GM18907 (cell line): Measurements from ENCODE around the gene LAMP5.

Source experiments
- ATAC-seq: cut with Tn5 transposase; IDR thresholded peaks from one replicate; pipeline ENCODE4 v1.9.1; 2021; ENCODE audit warnings: mild to moderate bottlenecking, moderate library complexity; ENCODE audit not compliant: unreplicated experiment

LAMP5 gene

GRCh38 chr20:9514461-9515213, at the start of gene LAMP5:
TSS of gene LAMP5 (plus strand) at chr20:9514590. CDS start at chr20:9514853, 263 bp downstream.
- no peak for ATAC-seq

- no peak for ATAC-seq
Observed at GRCh38 chr20:9467995-9468394, 46.4 kb upstream of the LAMP5 start.

GRCh38 chr20:9474835-9475415, 39.5 kb upstream of the LAMP5 start:
- ATAC-seq: no peak

GRCh38 chr20:9475456-9475855, 38.9 kb upstream of the LAMP5 start:
- no peak for ATAC-seq

GRCh38 chr20:9476174-9476573, 38.2 kb upstream of the LAMP5 start:
- no peak for ATAC-seq

GRCh38 chr20:9476637-9477036, 37.8 kb upstream of the LAMP5 start:
- no peak for ATAC-seq

- no peak for ATAC-seq
Observed at GRCh38 chr20:9478771-9479170, 35.6 kb upstream of the LAMP5 start.

GRCh38 chr20:9480066-9480465, 34.3 kb upstream of the LAMP5 start:
- ATAC-seq: no peak

GRCh38 chr20:9482180-9482579, 32.2 kb upstream of the LAMP5 start:
- no peak for ATAC-seq

- ATAC-seq: no peak
Observed at GRCh38 chr20:9483131-9483530, 31.3 kb upstream of the LAMP5 start.

GRCh38 chr20:9485614-9486340, 28.6 kb upstream of the LAMP5 start:
- ATAC-seq: no peak

GRCh38 chr20:9487231-9487630, 27.2 kb upstream of the LAMP5 start:
- ATAC-seq: no peak

GRCh38 chr20:9488063-9488462, 26.3 kb upstream of the LAMP5 start:
- ATAC-seq: no peak

GRCh38 chr20:9490161-9490560, 24.2 kb upstream of the LAMP5 start:
- no peak for ATAC-seq

GRCh38 chr20:9490631-9491030, 23.8 kb upstream of the LAMP5 start:
- ATAC-seq: no peak

GRCh38 chr20:9491324-9491723, 23.1 kb upstream of the LAMP5 start:
- no peak for ATAC-seq

- ATAC-seq: no peak
Observed at GRCh38 chr20:9492067-9492466, 22.3 kb upstream of the LAMP5 start.

GRCh38 chr20:9493803-9494202, 20.6 kb upstream of the LAMP5 start:
- no peak for ATAC-seq

- ATAC-seq: no peak
Observed at GRCh38 chr20:9495701-9496100, 18.7 kb upstream of the LAMP5 start.

GRCh38 chr20:9496155-9496554, 18.2 kb upstream of the LAMP5 start:
- ATAC-seq: no peak

GRCh38 chr20:9498322-9498721, 16.1 kb upstream of the LAMP5 start:
- ATAC-seq: no peak
